HepG2 (cell line): ENCODE measurements around the gene CLPTM1. TPM values are rescaled to one million over a fixed set of nuclear protein-coding genes. Genes with fewer than 3 reads are reported as not detected.
A peak's percentile ranks its signal among the peaks of the same experiment; 100 is the strongest.

Experiments
- ARNT2 ChIP-seq: sonication (generic); formaldehyde crosslinking; IDR thresholded peaks from 2 replicates; pipeline ENCODE4 v1.8.0; 2022; ENCODE audit warnings: mild to moderate bottlenecking, low read depth, missing genetic modification reagents, moderate library complexity
- ASH2L ChIP-seq: fragments of 300-600, 200-600 bp; sonication (generic); IDR thresholded peaks from 2 replicates; pipeline ENCODE4 v1.7.0; 2017; ENCODE audit warnings: low read depth, mild to moderate bottlenecking, moderate library complexity, mixed read lengths, low read length; ENCODE audit not compliant: insufficient read length
- CREM ChIP-seq, 2 experiments: sonication (generic) in 1 of 2; formaldehyde crosslinking in 1 of 2; IDR thresholded peaks; 2 replicates each; pipeline versions ENCODE4 v1.4.0 to v1.6.1; 2016 to 2020; ENCODE audit warnings: antibody characterized with exemption in 1 of 2, mild to moderate bottlenecking in 1 of 2, missing genetic modification reagents in 1 of 2
- FOXK1 ChIP-seq: sonication (generic); formaldehyde crosslinking; IDR thresholded peaks from 2 replicates; pipeline ENCODE4 v1.4.0; 2020; ENCODE audit warnings: low read depth, missing genetic modification reagents, borderline replicate concordance
- HDAC1 ChIP-seq: sonication (generic); formaldehyde crosslinking; IDR thresholded peaks from 2 replicates; pipeline ENCODE4 v1.5.1; 2020; ENCODE audit warnings: mild to moderate bottlenecking, missing genetic modification reagents
- MED8 ChIP-seq: sonication (generic); formaldehyde crosslinking; IDR thresholded peaks from 2 replicates; pipeline ENCODE4 v1.8.1; 2023; ENCODE audit warnings: mild to moderate bottlenecking, missing genetic modification reagents; ENCODE audit not compliant: insufficient replicate concordance
- MIER2 ChIP-seq: IDR thresholded peaks from 2 replicates; pipeline ENCODE4 v1.6.1; 2016; ENCODE audit warnings: missing biosample characterization, missing genetic modification reagents
- MYPOP ChIP-seq: sonication (generic); formaldehyde crosslinking; IDR thresholded peaks from 2 replicates; pipeline ENCODE4 v1.8.1; 2023; ENCODE audit warnings: mild to moderate bottlenecking, moderate library complexity, missing genetic modification reagents
- NFKB2 ChIP-seq: sonication (generic); formaldehyde crosslinking; IDR thresholded peaks from 2 replicates; pipeline ENCODE4 v1.4.0; 2020; ENCODE audit warnings: missing genetic modification reagents, borderline replicate concordance
- PCBP1 ChIP-seq: fragments of 200-400 bp; formaldehyde crosslinking; IDR thresholded peaks from 2 replicates; pipeline ENCODE4 v1.6.1; 2017; ENCODE audit warnings: mild to moderate bottlenecking, low read depth, low read length, borderline replicate concordance
- REXO4 ChIP-seq: sonication (generic); formaldehyde crosslinking; IDR thresholded peaks from 2 replicates; pipeline ENCODE4 v1.8.0; 2022; ENCODE audit warnings: missing genetic modification reagents, mild to moderate bottlenecking, borderline replicate concordance
- SP4 ChIP-seq: sonication (generic); formaldehyde crosslinking; IDR thresholded peaks from 2 replicates; pipeline ENCODE4 v1.8.1; 2023; ENCODE audit warnings: mild to moderate bottlenecking, missing genetic modification reagents
- THAP11 ChIP-seq: IDR thresholded peaks from 2 replicates; pipeline ENCODE4 v1.6.1; 2016; ENCODE audit warnings: missing biosample characterization, missing genetic modification reagents
- TOE1 ChIP-seq: sonication (generic); formaldehyde crosslinking; IDR thresholded peaks from 2 replicates; pipeline ENCODE4 v1.4.0; 2020; ENCODE audit warnings: mild to moderate bottlenecking, missing genetic modification reagents
- ZNF281 ChIP-seq: sonication (generic); formaldehyde crosslinking; IDR thresholded peaks from 2 replicates; pipeline ENCODE4 v1.4.0; 2020; ENCODE audit warnings: missing genetic modification reagents, borderline replicate concordance
- ZNF362 ChIP-seq: sonication (generic); formaldehyde crosslinking; IDR thresholded peaks from 2 replicates; pipeline ENCODE4 v1.4.0; 2020; ENCODE audit warnings: missing genetic modification reagents, mild to moderate bottlenecking, borderline replicate concordance
- ZNF652 ChIP-seq: IDR thresholded peaks from 2 replicates; pipeline ENCODE4 v1.6.1; 2016; ENCODE audit warnings: low read depth, borderline replicate concordance
- ZNF660 ChIP-seq: sonication (generic); formaldehyde crosslinking; IDR thresholded peaks from 2 replicates; pipeline ENCODE4 v1.5.1; 2020; ENCODE audit warnings: mild to moderate bottlenecking, low read depth, missing genetic modification reagents, borderline replicate concordance
- ZNF777 ChIP-seq: sonication (generic); formaldehyde crosslinking; IDR thresholded peaks from 2 replicates; pipeline ENCODE4 v1.4.0; 2020; ENCODE audit warnings: missing genetic modification reagents
- ZNF878 ChIP-seq: sonication (generic); formaldehyde crosslinking; IDR thresholded peaks from 2 replicates; pipeline ENCODE4 v1.8.1; 2023; ENCODE audit warnings: mild to moderate bottlenecking, missing genetic modification reagents, moderate library complexity
- polyA plus RNA-seq, 8 experiments: library from polyadenylated mRNA; depleted of rRNA in 3 of 8; stranded (reverse) in 7 of 8; unstranded in 1 of 8; fragments of >200 nt; fragmentation: Illumina TruSeq in 4 of 8; extraction: Trizol in 4 of 8; gene quantifications; 2 replicates each; pipeline versions ENCODE4 v1.2.1 to v1.2.3, GENCODE V29; 2011 to 2016; ENCODE audit warnings: low read depth in 4 of 8, missing spikeins in 1 of 8, mixed read lengths in 1 of 8; ENCODE audit not compliant: insufficient read depth in 1 of 8
- total RNA-seq, 5 experiments: library from RNA; depleted of rRNA; stranded (reverse); fragments of >200 nt; fragmentation: Illumina TruSeq; extraction: Trizol; gene quantifications; 2 replicates each; pipeline ENCODE4 v1.2.3, GENCODE V29; 2016; ENCODE audit warnings: low read depth in 1 of 5

The CLPTM1 gene
- total and polyA plus RNA-seq, 2 of the 13 experiments (the other 11 are each of a cell fraction or from before 2014, with no cell fraction given): 34.9 to 42.8 TPM

GRCh38 chr19:44912854-44913253 is 42.3 kb upstream of the CLPTM1 start (continued):
- TF ChIP-seq ZNF281 (CRISPR knock-in tag) (peak; percentile 98), CREM (IDR thresholded peaks at IDR 0.05) (no peak), CREM (CRISPR knock-in tag; IDR thresholded peaks at IDR 0.05) (no peak), MIER2 (CRISPR knock-in tag) (no peak), HDAC1 (CRISPR knock-in tag) (peak; percentile 90), ASH2L (no peak), MED8 (peak; percentile 69), NFKB2 (no peak), MYPOP (no peak), ARNT2 (CRISPR knock-in tag) (no peak), ZNF660 (CRISPR knock-in tag) (no peak), THAP11 (peak; percentile 65; the same call in 1 of the 2 replicates), FOXK1 (peak; percentile 61; the same call in 1 of the 2 replicates), PCBP1 (no peak), TOE1 (CRISPR knock-in tag) (no peak), REXO4 (CRISPR knock-in tag) (no peak), ZNF362 (peak; percentile 55; the same call in 1 of the 2 replicates), ZNF777 (no peak), ZNF878 (CRISPR knock-in tag) (no peak), SP4 (CRISPR knock-in tag) (peak; percentile 49; the same call in 1 of the 2 replicates), ZNF652 (CRISPR knock-in tag) (no peak)
